Subcutaneous adipose tissue (tissue), 4 donors: ENCODE results near the gene OGG1. TPM values are rescaled to one million over a fixed set of nuclear protein-coding genes. Genes with fewer than 3 reads are reported as not detected.

Experiments
- CTCF ChIP-seq: fragments of 450-650 bp; IDR thresholded peaks from one replicate; pipeline ENCODE4 v1.5.1; 2016; ENCODE audit warnings: low read depth, mild to moderate bottlenecking, control low read depth, antibody characterized with exemption, moderate library complexity
- total RNA-seq, 4 donors: library from RNA; depleted of rRNA; stranded (reverse); fragments of >200 nt; gene quantifications; one replicate each; pipeline ENCODE4 v1.1.0, GENCODE V29; 2016

Gene OGG1
- total RNA-seq, 4 donors from 2014 or later, result 16.0 to 23.0 (median 19.3) TPM

GRCh38 chr3:9776896-9777693 lies 27.3 kb downstream of the OGG1 start:
- TF ChIP-seq CTCF, result no peak

- TF ChIP-seq CTCF, result no peak
Measured at GRCh38 chr3:9777694-9778021, 27.9 kb downstream of the OGG1 start.

DNA sequence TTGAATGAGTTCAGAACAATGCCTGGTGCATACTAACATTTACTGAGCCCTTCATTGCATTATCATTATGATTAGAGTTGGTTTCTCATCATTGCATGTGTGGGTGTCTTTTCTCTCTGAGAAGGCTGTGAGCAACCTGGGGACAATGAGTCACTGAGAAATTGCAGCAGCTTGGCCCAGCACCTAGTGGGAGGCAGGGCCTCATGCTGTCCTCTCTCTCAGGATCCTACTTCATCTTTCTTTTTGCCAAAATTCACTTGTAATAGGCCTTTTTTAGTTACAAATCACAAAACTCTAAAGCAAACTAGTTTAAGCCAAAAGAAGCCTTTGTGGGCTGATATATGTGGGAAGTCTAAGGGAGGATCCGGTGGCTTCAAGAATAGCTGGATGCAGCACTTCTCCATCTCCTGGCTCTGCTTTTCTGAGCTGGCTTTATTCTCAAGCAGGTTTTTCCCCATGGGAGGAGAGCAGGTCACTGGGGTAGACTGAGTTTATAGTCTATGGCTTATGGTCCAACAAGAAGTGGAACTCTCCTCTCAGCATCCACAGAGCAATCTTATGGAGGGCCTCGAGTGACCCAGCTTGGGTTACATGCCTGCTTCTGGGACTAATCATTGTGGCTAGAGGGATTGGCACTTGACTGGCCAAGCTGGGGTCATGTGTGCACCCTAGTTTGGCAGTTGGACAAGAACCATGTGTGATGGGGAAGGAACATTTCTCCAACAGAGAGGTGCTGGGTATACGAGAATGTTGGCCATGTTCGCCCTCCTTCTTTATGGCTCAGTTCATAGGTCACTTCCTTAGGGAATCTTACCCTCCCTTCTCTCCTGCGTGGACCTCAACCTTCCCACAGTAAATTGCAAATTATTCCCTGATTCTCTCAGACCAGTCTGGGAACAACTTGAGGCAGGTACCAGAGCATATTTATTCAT lies 28.7 kb downstream of the OGG1 start:
- no peak for TF ChIP-seq CTCF

DNA sequence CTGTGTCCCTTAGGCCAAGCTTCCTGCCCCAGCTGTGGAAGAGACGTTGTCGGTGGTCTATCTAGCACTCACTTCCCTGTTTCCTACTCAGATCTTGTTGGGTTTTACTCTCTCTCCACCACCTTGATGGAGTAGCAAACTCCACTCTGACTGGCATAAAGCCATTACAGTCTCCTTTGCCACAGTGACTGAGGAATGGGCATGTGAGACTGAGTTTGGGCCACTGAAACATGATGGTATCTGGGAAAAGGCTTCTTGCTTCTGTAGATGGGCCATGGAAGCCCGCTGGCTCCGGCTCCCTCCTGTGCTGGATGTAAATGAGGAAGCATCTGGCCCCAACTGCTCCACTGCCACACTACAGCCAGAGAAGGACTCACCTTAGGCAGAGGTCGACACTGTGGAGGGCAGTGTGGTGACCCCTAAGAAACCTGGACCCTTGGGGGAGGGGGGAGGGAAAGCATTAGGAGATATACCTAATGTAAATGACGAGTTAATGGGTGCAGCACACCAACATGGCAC lies 29.4 kb downstream of the OGG1 start:
- no peak for TF ChIP-seq CTCF

- no peak for TF ChIP-seq CTCF
Measured at GRCh38 chr3:9779721-9780457, 30.1 kb downstream of the OGG1 start.

DNA sequence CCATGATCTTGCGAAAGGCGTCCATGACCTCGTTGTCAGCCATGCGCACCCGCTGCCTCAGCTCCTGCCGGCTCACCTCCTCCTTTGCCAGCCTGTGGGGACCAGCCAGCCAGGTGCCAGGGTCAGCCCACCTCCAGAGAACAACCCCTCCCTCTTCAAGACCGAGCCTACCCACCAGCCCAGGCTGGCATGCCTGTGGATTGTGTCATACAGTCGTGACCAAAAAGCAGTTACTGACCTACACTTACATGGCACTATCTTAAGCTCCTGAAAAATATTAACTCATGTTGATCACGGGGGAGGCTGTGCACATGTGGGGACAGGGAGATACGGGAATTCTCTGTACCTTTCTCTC lies 30.7 kb downstream of the OGG1 start:
- no peak for TF ChIP-seq CTCF
